GM10266 (cell line): Measurements from ENCODE around the gene CRYGD.
"Not testable (repeated sequence)": the region's sequence is repeated elsewhere in the genome, so short reads cannot be mapped to it uniquely, and the experiment has no call there.

Experiments
- DNase-seq: peaks from one replicate; pipeline ENCODE4 v3.0.0; 2012; ENCODE audit errors: extremely low spot score
- TF ChIP-seq, protein P1 (sequence below): IDR thresholded peaks from 2 replicates; pipeline ENCODE4 v1.5.1; 2012; ENCODE audit warnings: mild to moderate bottlenecking, low read depth; ENCODE audit not compliant: control insufficient read depth, insufficient read depth; ENCODE audit errors: missing control alignments

The CRYGD gene

GRCh38 chr2:208124013-208124715, at the start of gene CRYGD:
Gene CRYGD, minus strand, starts transcription at chr2:208124524. Its CDS starts 51 bp downstream, at chr2:208124473.
- not testable (repeated sequence) for DNase-seq

- TF ChIP-seq, protein P1, sequence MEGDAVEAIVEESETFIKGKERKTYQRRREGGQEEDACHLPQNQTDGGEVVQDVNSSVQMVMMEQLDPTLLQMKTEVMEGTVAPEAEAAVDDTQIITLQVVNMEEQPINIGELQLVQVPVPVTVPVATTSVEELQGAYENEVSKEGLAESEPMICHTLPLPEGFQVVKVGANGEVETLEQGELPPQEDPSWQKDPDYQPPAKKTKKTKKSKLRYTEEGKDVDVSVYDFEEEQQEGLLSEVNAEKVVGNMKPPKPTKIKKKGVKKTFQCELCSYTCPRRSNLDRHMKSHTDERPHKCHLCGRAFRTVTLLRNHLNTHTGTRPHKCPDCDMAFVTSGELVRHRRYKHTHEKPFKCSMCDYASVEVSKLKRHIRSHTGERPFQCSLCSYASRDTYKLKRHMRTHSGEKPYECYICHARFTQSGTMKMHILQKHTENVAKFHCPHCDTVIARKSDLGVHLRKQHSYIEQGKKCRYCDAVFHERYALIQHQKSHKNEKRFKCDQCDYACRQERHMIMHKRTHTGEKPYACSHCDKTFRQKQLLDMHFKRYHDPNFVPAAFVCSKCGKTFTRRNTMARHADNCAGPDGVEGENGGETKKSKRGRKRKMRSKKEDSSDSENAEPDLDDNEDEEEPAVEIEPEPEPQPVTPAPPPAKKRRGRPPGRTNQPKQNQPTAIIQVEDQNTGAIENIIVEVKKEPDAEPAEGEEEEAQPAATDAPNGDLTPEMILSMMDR = no peak
- DNase-seq = no peak
Observed at GRCh38 chr2:208172125-208172524, 47.8 kb upstream of the CRYGD start.

DNA sequence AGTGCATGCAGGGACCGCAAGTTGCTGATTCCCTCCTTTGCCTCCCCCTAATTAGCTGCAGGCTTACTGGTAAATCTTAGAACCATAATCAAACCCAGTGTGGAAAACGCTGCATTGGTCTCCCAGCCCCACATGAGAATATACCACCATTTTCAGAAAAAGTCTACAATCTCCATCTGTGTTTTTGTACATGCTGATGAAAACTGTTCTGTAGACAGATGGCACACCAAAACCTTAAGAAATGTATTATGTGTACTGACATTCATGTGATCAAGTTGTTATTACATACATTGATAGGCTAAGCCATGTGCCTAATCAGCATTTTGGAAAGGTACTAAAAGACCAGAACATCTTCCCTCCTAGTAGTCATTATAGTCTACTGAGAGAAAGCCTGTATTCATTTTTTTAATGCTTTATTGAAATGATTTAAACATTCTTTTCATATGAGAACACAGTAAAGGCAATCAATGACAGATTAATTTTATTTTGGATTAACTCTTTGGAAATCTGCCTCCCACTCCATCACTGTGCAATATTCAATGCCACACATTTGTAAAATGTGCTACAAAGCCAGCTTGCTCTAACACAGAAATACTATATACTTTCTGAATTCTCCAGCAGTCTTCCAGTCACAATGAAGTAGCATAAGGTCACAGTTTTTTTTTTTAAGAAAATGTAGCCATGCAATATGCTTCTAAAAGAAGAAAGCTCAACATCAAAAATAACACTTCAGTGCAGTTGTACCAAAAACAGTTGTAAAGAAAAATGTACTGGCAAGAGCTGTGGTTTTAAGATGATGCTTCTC, 40.8 kb upstream of the CRYGD start:
- TF ChIP-seq, protein P1 = no peak
- no peak for DNase-seq

DNA sequence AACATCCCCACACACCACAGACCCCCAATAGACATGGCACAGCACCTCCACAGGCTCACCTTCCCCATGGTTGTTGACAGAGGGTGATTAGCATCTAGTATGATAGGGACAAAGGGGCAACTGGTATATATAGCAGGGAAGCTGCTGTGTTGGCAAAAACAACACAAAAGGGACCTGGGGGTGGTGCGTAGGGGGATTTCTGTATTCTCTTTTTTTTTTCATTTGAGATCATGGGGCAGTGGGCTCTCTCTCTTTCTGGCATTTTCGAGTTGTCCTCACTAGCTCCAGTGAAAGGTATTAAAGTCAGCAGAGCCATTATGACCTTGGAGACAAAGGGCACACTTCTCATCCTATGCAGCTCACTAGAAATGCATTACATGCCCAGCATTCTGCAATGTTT, 39.2 kb upstream of the CRYGD start, which contains the start of gene CRYGA:
TSS of gene CRYGA (minus strand) at position 101 of the 400 bp plus-strand sequence. CDS start at position 68, 33 bp downstream.
- TF ChIP-seq, protein P1 = no peak
- DNase-seq = no peak

DNA sequence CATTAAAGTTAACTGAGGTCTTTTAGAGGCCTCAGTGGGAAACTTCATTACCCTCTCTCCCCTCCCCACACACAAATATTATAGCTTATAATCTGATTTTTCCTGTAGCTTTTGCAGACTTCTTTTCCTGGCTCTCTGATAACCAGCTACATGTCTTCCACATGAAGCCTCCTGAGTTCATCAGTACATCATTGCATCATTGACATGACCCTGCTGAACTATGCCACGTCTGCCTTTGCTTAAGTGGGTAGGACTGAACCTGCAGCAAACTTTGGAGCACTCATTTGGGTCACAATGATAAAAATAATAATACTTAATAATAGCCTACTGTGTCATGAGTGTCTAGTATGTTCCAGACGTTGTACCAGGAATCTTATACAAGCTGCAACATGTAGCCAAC, 32.1 kb upstream of the CRYGD start:
- no peak for DNase-seq
- TF ChIP-seq, protein P1 = no peak

DNA sequence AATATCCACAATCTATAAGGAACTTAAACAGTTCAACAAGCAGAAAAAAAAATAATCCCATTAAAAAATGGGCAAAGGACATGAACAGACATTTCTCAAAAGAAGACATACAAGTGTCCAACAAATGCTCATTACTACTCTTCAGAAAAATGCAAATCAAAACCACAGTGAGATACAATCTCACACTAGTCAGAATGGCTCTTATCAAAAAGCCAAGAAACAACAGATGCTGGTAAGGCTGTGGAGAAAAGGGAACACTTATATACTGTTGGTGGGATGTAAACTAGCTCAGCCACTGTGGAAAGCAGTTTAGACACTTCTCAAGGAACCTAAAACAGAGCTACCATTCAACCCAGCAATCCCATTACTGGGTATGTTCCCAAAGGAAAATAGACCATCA, 28.8 kb upstream of the CRYGD start:
- TF ChIP-seq, protein P1 = no peak
- no peak for DNase-seq

DNA sequence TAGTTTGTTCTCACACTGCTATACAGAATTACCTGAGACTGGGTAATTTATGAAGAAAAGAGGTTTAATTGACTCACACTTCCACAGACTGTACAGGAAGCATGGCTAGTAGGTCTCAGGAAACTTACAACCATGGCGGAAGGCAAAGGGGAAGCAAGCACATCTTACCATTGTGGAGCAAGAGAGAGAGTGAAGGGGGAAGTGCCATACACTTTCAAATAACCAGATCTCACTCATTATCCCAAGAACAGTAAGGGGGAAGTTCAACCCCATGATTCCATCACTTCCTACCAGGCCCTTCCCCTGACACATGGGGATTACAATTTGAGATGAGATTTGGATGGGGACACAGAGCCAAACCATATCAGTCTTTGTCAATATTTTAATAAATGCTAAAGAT, 26.6 kb upstream of the CRYGD start:
- TF ChIP-seq, protein P1 = no peak
- no peak for DNase-seq
